Natural killer cell (primary cell): ENCODE measurements around the gene DENND5B. TPM values are rescaled to one million over a fixed set of nuclear protein-coding genes. Genes with fewer than 3 reads are reported as not detected.

Experiments
- ATAC-seq, 3 donors: fragments of 150-1000 bp in 2 of 3; fragments of 200-7000 bp in 1 of 3; cut with Tn5 transposase; 1 replicate in 1 of 3; 2 replicates in 2 of 3; pipeline ENCODE4 v1.10.0; 2021; ENCODE audit warnings: mild to moderate bottlenecking in 2 of 3, moderate library complexity in 2 of 3
- DNase-seq, 2 donors: peaks; one replicate each; pipeline versions ENCODE4 v3.0.0 to v3.0.0-alpha.2; 2013 to 2021; ENCODE audit warnings: mixed read lengths in 1 of 2
- H3K27ac ChIP-seq: one replicate; pipeline ENCODE4 v1.5.1; 2013; ENCODE audit warnings: mild to moderate bottlenecking, low read length
- H3K27me3 ChIP-seq: one replicate; pipeline ENCODE4 v1.6.1; 2013; ENCODE audit warnings: low read length; ENCODE audit not compliant: control insufficient read depth, insufficient read depth
- H3K36me3 ChIP-seq: one replicate; pipeline ENCODE4 v1.6.1; 2013; ENCODE audit warnings: low read length; ENCODE audit not compliant: control insufficient read depth, insufficient read depth
- H3K4me1 ChIP-seq: one replicate; pipeline ENCODE4 v1.6.1; 2013; ENCODE audit warnings: low read length; ENCODE audit not compliant: control insufficient read depth, insufficient read depth
- H3K4me3 ChIP-seq: one replicate; pipeline ENCODE4 v1.5.1; 2013; ENCODE audit warnings: low read length
- H3K9me3 ChIP-seq: one replicate; pipeline ENCODE4 v1.6.1; 2013; ENCODE audit warnings: low read length; ENCODE audit not compliant: control insufficient read depth, insufficient read depth
- H3K27ac Mint-ChIP-seq, 2 donors: one replicate each; pipeline ENCODE4 v1.8.0; 2022; ENCODE audit warnings: mild to moderate bottlenecking in 2 of 2, mixed read lengths in 2 of 2, moderate library complexity in 1 of 2
- H3K27me3 Mint-ChIP-seq, 2 donors: one replicate each; pipeline ENCODE4 v1.8.0; 2022; ENCODE audit warnings: low read depth in 2 of 2, mixed read lengths in 2 of 2
- H3K36me3 Mint-ChIP-seq: one replicate; pipeline ENCODE4 v1.8.0; 2022; ENCODE audit warnings: mixed read lengths
- H3K4me1 Mint-ChIP-seq, 2 donors: one replicate each; pipeline ENCODE4 v1.8.0; 2022; ENCODE audit warnings: mixed read lengths in 2 of 2
- H3K4me3 Mint-ChIP-seq: one replicate; pipeline ENCODE4 v1.8.0; 2022; ENCODE audit warnings: mild to moderate bottlenecking, moderate library complexity, mixed read lengths
- H3K9me3 Mint-ChIP-seq, 2 donors: one replicate each; pipeline ENCODE4 v1.8.0; 2022; ENCODE audit warnings: mixed read lengths in 2 of 2
- WGBS: methylation state at CpG from one replicate; pipeline ENCODE4 v1.1.7; 2013; ENCODE audit warnings: missing lambda C conversion rate; ENCODE audit not compliant: insufficient coverage; 5-methylcytosine and 5-hydroxymethylcytosine counted together
- intact Hi-C: fragments of 100-400 bp; cut with micrococcal nuclease; formaldehyde crosslinking; loops from one replicate; pipeline ENCODE4 v1.14.2; 2022
- total RNA-seq, 4 donors: library from RNA; stranded (reverse); fragments of 120-200 nt in 1 of 4; gene quantifications; one replicate each; pipeline versions ENCODE4 v1.2.3 to v1.2.4, GENCODE V29; 2013 to 2022
- TF ChIP-seq, protein P1 (sequence below): fragments of 200-600 bp; IDR thresholded peaks from one replicate; pipeline ENCODE4 v1.8.0; 2022; ENCODE audit warnings: antibody characterized with exemption

DENND5B gene
- total RNA-seq, 3 donors from 2014 or later (not counting 1 experiment from before 2014, with no cell fraction given), result 0.52 to 2.4 (median 0.70) TPM

DNA sequence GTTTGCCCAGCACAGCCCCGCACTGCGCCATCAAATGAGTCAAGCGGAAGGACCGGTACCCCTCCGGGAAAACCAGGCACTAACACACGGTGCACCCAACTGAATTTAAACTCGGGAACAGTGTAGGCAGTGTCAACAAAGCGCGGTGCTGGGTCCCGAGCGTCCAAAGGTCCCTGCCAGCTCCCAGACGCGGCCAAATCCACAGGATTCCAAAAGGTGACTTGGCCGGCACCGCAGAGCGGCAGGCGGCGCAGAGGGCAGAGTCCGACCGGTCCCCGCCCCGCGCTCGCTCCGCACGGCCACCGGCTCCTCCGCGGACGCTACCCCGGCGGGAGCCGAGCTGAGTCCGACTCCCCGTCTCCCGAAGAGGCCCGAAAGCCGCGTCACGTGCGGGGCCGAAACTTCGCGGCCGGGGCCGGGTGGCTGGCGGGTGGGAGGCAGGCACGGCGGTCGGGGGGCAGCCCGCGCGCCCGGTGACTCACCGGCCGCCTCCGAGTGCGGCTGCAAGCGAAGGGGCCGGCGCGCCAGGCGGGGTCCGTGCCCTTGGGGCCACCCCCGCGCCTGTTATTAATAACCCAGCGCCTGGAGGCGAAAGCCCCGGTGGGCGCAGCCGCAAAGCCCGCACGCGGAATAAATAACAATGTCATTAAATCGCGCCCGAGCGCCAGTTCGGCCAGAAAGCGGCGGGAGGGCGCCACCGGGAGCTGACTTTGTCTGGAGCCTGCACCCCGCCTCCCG is 863 bp downstream of the DENND5B start:
- Histone ChIP-seq H3K4me1 (peaks cover 12% of the 10 kb centered on the region), H3K9me3 (no peaks in the 10 kb centered on the region), H3K27me3 (peaks cover 8% of the 10 kb centered on the region), H3K27ac (peak overlapping the region; percentile 67), H3K4me3 (peak overlapping the region; percentile 73), H3K36me3 (no peaks in the 10 kb centered on the region)
- intact Hi-C loops, result no loop called here
- Mint-ChIP-seq H3K27ac (peak overlapping the region; percentile 16 to 54), H3K9me3 (no peaks in the 10 kb centered on the region), H3K4me1 (peaks cover 14 to 20% of the 10 kb centered on the region in 2 donors), H3K27me3 (peaks cover 9 to 33% of the 10 kb centered on the region in 2 donors), H3K4me3 (peak overlapping the region; percentile 90), H3K36me3 (no peaks in the 10 kb centered on the region)
- TF ChIP-seq, protein P1, sequence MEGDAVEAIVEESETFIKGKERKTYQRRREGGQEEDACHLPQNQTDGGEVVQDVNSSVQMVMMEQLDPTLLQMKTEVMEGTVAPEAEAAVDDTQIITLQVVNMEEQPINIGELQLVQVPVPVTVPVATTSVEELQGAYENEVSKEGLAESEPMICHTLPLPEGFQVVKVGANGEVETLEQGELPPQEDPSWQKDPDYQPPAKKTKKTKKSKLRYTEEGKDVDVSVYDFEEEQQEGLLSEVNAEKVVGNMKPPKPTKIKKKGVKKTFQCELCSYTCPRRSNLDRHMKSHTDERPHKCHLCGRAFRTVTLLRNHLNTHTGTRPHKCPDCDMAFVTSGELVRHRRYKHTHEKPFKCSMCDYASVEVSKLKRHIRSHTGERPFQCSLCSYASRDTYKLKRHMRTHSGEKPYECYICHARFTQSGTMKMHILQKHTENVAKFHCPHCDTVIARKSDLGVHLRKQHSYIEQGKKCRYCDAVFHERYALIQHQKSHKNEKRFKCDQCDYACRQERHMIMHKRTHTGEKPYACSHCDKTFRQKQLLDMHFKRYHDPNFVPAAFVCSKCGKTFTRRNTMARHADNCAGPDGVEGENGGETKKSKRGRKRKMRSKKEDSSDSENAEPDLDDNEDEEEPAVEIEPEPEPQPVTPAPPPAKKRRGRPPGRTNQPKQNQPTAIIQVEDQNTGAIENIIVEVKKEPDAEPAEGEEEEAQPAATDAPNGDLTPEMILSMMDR, result no peak
- ATAC-seq, result peak; percentile 36 to 44 (median 44)
- DNase-seq, result peak; percentile 11 to 41
- WGBS, result under 1% methylated on average over 85 of the region's 85 CpGs

DNA sequence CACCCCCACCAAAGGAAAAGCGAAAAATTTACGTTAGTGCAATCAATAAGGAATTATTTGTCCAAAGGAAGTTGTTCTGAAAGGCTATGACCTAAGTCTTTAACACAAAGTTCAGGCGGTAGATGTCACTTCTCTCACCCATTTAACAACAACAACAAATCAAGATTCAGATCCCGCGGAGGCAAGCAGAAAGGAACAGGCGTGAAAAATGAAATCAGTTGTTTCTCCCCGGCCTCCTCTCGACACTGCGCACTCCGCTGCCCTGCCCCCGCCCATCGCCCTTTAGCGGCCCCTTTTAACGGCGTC is 1.4 kb downstream of the DENND5B start:
- Histone ChIP-seq H3K27ac (peak overlapping the region; percentile 67), H3K4me3 (peak overlapping the region; percentile 73)
- peak overlapping the region; percentile 16 to 54 for H3K27ac Mint-ChIP-seq

DNA sequence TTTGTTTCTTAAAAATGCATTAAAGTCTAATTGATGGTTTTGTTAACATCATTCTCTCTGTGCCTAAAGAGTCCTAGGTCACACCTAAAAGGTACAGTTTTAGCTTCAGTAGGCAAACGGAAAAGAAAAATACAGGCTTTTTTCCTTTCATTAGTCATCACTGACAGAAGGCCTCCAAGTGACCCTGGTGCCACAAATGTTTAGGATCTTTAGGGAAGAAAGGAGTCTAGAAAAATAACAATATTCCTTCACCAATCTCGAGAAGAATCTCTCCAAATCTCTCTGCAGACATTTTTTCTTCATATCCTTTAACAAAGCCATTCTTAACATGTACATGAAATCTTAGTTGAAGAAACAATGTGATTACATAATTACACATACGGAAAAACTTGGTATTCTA is 2.0 kb downstream of the DENND5B start:
- intact Hi-C loops, result no loop called here
- H3K27ac Mint-ChIP-seq, result no peak overlapping the region
- peaks cover 9 to 25% of the 10 kb centered on the region in 2 donors for H3K27me3 Mint-ChIP-seq
- TF ChIP-seq, protein P1, result no peak
- H3K4me1 Mint-ChIP-seq, result peaks cover 14 to 20% of the 10 kb centered on the region in 2 donors
- no peaks in the 10 kb centered on the region for H3K36me3 ChIP-seq
- peaks cover 12% of the 10 kb centered on the region for H3K4me1 ChIP-seq
- H3K36me3 Mint-ChIP-seq, result no peaks in the 10 kb centered on the region
- peaks cover 8% of the 10 kb centered on the region for H3K27me3 ChIP-seq
- no peaks in the 10 kb centered on the region for H3K9me3 Mint-ChIP-seq
- DNase-seq (no peak), ATAC-seq (no peak)
- H3K4me3 ChIP-seq, result no peak overlapping the region
- peak overlapping the region; percentile 90 for H3K4me3 Mint-ChIP-seq
- no peak overlapping the region for H3K27ac ChIP-seq
- 35% methylated on average over 2 of the region's 3 CpGs for WGBS
- no peaks in the 10 kb centered on the region for H3K9me3 ChIP-seq

More for the DNA sequence above, 1.4 kb downstream of the DENND5B start:
- TF ChIP-seq, protein P1, result no peak
- Histone ChIP-seq H3K27me3 (peaks cover 8% of the 10 kb centered on the region), H3K36me3 (no peaks in the 10 kb centered on the region), H3K9me3 (no peaks in the 10 kb centered on the region), H3K4me1 (peaks cover 12% of the 10 kb centered on the region)
- peak overlapping the region; percentile 90 for H3K4me3 Mint-ChIP-seq
- peaks cover 14 to 20% of the 10 kb centered on the region in 2 donors for H3K4me1 Mint-ChIP-seq
- H3K9me3 Mint-ChIP-seq, result no peaks in the 10 kb centered on the region
- intact Hi-C loops, result no loop called here
- H3K36me3 Mint-ChIP-seq, result no peaks in the 10 kb centered on the region
- ATAC-seq, result peak; percentile 43 to 60 (median 45)
- H3K27me3 Mint-ChIP-seq, result peaks cover 9 to 28% of the 10 kb centered on the region in 2 donors
- 1% methylated on average over 13 of the region's 15 CpGs for WGBS
- DNase-seq, result no peak
